HG03342 (cell line): Measurements from ENCODE around the gene ADCYAP1.

Source experiments
- ATAC-seq: cut with Tn5 transposase; IDR thresholded peaks from one replicate; pipeline ENCODE4 v1.9.1; 2021; ENCODE audit warnings: mild to moderate bottlenecking, moderate library complexity; ENCODE audit not compliant: unreplicated experiment

ADCYAP1 gene

GRCh38 chr18:908758-909724, 4.4 kb downstream of the ADCYAP1 start:
- no peak for ATAC-seq

- no peak for ATAC-seq
Observed at GRCh38 chr18:910247-910646, 5.6 kb downstream of the ADCYAP1 start.

- ATAC-seq, result no peak
Observed at GRCh38 chr18:911025-911424, 6.4 kb downstream of the ADCYAP1 start.

- ATAC-seq, result no peak
Observed at GRCh38 chr18:911486-911885, 6.8 kb downstream of the ADCYAP1 start.

- no peak for ATAC-seq
Observed at GRCh38 chr18:916562-916961, 11.9 kb downstream of the ADCYAP1 start.

GRCh38 chr18:919078-919477, 14.4 kb downstream of the ADCYAP1 start:
- ATAC-seq, result no peak

- ATAC-seq, result no peak
Observed at GRCh38 chr18:923144-923866, 18.6 kb downstream of the ADCYAP1 start.

- no peak for ATAC-seq
Observed at GRCh38 chr18:924987-925386, 20.3 kb downstream of the ADCYAP1 start.

- ATAC-seq, result no peak
Observed at GRCh38 chr18:926946-927345, 22.3 kb downstream of the ADCYAP1 start.

- ATAC-seq, result no peak
Observed at GRCh38 chr18:933082-933481, 28.4 kb downstream of the ADCYAP1 start.

- no peak for ATAC-seq
Observed at GRCh38 chr18:934518-935133, 30.0 kb downstream of the ADCYAP1 start.

GRCh38 chr18:936941-937340, 32.3 kb downstream of the ADCYAP1 start:
- no peak for ATAC-seq

GRCh38 chr18:939166-939565, 34.5 kb downstream of the ADCYAP1 start:
- ATAC-seq, result no peak

- ATAC-seq, result no peak
Observed at GRCh38 chr18:939958-940357, 35.3 kb downstream of the ADCYAP1 start.

- ATAC-seq, result no peak
Observed at GRCh38 chr18:941331-941730, 36.7 kb downstream of the ADCYAP1 start.

- no peak for ATAC-seq
Observed at GRCh38 chr18:944440-944839, 39.8 kb downstream of the ADCYAP1 start.

GRCh38 chr18:949724-950631, 45.3 kb downstream of the ADCYAP1 start:
- no peak for ATAC-seq

GRCh38 chr18:950882-951495, 46.3 kb downstream of the ADCYAP1 start:
- no peak for ATAC-seq

- ATAC-seq, result no peak
Observed at GRCh38 chr18:955384-956066, 50.9 kb downstream of the ADCYAP1 start.

- ATAC-seq, result no peak
Observed at GRCh38 chr18:957829-958228, 53.2 kb downstream of the ADCYAP1 start.
